Inferior parietal cortex (tissue), 1 donor: Measurements from ENCODE around the gene VWA8.

ENCODE experiments used
- DNase-seq: peaks from one replicate; pipeline ENCODE4 v3.0.0-alpha.2; 2016; ENCODE audit errors: extremely low spot score

Gene VWA8

GRCh38 chr13:41520016-41520659 lies 440.8 kb downstream of the VWA8 start:
- DNase-seq: no peak
